ENCODE measurements around the gene NUP210. TPM values are rescaled to one million over a fixed set of nuclear protein-coding genes. Genes with fewer than 3 reads are reported as not detected.

NUP210 gene
- total and polyA plus RNA-seq, 4 donors, result 9.9 to 38.6 (median 22.9) TPM

DNA sequence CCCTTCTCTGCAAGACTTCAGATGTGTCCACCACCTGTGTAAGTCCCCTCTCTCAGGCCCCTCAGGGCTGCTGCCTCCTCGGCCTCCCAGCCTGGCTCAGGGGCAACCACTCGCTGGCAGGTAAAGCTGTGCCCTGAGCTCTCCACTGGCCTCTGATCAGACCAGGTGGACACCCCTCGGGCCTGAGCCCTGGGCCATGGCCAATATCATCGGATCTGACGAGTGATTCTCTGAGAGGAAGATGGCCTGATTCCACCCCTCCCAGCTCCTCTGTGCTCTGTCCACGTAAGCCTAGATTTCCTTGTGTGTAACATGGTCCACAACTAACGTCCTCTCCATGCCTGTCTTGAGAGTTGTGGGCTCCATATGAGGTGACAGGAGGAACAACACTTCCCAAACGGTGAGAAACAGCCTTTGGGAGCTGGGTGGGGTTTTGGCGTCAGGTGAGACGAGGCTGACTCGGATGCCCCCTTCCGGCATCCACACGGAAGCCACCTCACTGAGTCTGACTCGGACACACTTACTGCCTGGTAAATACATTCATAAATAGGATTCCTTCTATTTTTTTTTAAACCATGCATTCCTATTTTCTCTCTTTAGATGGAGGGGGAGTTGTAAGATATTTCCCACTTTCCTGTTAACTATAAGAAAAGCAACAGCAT lies 86.8 kb downstream of the NUP210 start:
- H3K9me3 ChIP-seq (ENCODE audit: control insufficient read depth in 4 of 4, low read length in 3 of 4), result no peaks in the 10 kb centered on the region
- H3K4me1 ChIP-seq (ENCODE audit: control insufficient read depth in 4 of 4, insufficient read depth in 4 of 4, low read length in 3 of 4), result no peaks in the 10 kb centered on the region
- H3K27me3 ChIP-seq (ENCODE audit: control insufficient read depth in 4 of 4, insufficient read depth in 4 of 4, low read length in 3 of 4), result no peaks in the 10 kb centered on the region
- no peak for DNase-seq (ENCODE audit: low spot score)
- H3K4me3 ChIP-seq (ENCODE audit: low read depth in 1 of 3, low read length in 3 of 3), result no peak overlapping the region
- peaks cover 4 to 81% (median 30%) of the 10 kb centered on the region in 4 donors for H3K36me3 ChIP-seq (ENCODE audit: control insufficient read depth in 4 of 4, insufficient read depth in 3 of 4, low read depth in 1 of 4, low read length in 3 of 4)
- no peak overlapping the region for H3K27ac ChIP-seq (ENCODE audit: low read depth in 1 of 2, low read length in 2 of 2)
- H3K9ac ChIP-seq (ENCODE audit: low read depth in 1 of 2, low read length in 2 of 2), result no peak overlapping the region
- 88% methylated on average over 14 of the region's 14 CpGs for WGBS
- TF ChIP-seq, protein P1, sequence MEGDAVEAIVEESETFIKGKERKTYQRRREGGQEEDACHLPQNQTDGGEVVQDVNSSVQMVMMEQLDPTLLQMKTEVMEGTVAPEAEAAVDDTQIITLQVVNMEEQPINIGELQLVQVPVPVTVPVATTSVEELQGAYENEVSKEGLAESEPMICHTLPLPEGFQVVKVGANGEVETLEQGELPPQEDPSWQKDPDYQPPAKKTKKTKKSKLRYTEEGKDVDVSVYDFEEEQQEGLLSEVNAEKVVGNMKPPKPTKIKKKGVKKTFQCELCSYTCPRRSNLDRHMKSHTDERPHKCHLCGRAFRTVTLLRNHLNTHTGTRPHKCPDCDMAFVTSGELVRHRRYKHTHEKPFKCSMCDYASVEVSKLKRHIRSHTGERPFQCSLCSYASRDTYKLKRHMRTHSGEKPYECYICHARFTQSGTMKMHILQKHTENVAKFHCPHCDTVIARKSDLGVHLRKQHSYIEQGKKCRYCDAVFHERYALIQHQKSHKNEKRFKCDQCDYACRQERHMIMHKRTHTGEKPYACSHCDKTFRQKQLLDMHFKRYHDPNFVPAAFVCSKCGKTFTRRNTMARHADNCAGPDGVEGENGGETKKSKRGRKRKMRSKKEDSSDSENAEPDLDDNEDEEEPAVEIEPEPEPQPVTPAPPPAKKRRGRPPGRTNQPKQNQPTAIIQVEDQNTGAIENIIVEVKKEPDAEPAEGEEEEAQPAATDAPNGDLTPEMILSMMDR (IDR thresholded peaks at IDR 0.05; ENCODE audit: low read depth, low read length, missing input control), result no peak
- TF ChIP-seq, protein P2, sequence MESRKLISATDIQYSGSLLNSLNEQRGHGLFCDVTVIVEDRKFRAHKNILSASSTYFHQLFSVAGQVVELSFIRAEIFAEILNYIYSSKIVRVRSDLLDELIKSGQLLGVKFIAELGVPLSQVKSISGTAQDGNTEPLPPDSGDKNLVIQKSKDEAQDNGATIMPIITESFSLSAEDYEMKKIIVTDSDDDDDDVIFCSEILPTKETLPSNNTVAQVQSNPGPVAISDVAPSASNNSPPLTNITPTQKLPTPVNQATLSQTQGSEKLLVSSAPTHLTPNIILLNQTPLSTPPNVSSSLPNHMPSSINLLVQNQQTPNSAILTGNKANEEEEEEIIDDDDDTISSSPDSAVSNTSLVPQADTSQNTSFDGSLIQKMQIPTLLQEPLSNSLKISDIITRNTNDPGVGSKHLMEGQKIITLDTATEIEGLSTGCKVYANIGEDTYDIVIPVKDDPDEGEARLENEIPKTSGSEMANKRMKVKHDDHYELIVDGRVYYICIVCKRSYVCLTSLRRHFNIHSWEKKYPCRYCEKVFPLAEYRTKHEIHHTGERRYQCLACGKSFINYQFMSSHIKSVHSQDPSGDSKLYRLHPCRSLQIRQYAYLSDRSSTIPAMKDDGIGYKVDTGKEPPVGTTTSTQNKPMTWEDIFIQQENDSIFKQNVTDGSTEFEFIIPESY (IDR thresholded peaks at IDR 0.05), result no peak
- TF ChIP-seq NR2F2 (IDR thresholded peaks at IDR 0.05) (no peak), SP1 (IDR thresholded peaks at IDR 0.05) (no peak), FOXA2 (IDR thresholded peaks at IDR 0.05) (no peak), TAF1 (conservative IDR thresholded peaks at IDR 0.05) (no peak), GABPA (IDR thresholded peaks at IDR 0.05 in 1 of 2, conservative IDR thresholded peaks at IDR 0.05 in 1 of 2) (no peak), RAD21 (IDR thresholded peaks at IDR 0.05) (no peak), HNF4A (conservative IDR thresholded peaks at IDR 0.05) (no peak), EGR1 (IDR thresholded peaks at IDR 0.05; ENCODE audit: low read depth in 2 of 2) (no peak), FOXA1 (IDR thresholded peaks at IDR 0.05) (no peak), RXRA (IDR thresholded peaks at IDR 0.05) (no peak), JUND (IDR thresholded peaks at IDR 0.05) (no peak), YY1 (IDR thresholded peaks at IDR 0.05) (no peak)
- TF ChIP-seq, protein P3, sequence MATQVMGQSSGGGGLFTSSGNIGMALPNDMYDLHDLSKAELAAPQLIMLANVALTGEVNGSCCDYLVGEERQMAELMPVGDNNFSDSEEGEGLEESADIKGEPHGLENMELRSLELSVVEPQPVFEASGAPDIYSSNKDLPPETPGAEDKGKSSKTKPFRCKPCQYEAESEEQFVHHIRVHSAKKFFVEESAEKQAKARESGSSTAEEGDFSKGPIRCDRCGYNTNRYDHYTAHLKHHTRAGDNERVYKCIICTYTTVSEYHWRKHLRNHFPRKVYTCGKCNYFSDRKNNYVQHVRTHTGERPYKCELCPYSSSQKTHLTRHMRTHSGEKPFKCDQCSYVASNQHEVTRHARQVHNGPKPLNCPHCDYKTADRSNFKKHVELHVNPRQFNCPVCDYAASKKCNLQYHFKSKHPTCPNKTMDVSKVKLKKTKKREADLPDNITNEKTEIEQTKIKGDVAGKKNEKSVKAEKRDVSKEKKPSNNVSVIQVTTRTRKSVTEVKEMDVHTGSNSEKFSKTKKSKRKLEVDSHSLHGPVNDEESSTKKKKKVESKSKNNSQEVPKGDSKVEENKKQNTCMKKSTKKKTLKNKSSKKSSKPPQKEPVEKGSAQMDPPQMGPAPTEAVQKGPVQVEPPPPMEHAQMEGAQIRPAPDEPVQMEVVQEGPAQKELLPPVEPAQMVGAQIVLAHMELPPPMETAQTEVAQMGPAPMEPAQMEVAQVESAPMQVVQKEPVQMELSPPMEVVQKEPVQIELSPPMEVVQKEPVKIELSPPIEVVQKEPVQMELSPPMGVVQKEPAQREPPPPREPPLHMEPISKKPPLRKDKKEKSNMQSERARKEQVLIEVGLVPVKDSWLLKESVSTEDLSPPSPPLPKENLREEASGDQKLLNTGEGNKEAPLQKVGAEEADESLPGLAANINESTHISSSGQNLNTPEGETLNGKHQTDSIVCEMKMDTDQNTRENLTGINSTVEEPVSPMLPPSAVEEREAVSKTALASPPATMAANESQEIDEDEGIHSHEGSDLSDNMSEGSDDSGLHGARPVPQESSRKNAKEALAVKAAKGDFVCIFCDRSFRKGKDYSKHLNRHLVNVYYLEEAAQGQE (IDR thresholded peaks at IDR 0.05), result no peak
- TF ChIP-seq, protein P4, sequence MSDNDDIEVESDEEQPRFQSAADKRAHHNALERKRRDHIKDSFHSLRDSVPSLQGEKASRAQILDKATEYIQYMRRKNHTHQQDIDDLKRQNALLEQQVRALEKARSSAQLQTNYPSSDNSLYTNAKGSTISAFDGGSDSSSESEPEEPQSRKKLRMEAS (IDR thresholded peaks at IDR 0.05), result no peak
- TF ChIP-seq, protein P5, sequence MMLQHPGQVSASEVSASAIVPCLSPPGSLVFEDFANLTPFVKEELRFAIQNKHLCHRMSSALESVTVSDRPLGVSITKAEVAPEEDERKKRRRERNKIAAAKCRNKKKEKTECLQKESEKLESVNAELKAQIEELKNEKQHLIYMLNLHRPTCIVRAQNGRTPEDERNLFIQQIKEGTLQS (IDR thresholded peaks at IDR 0.05), result no peak

Data from liver (tissue), 9 donors.